HEK293 (cell line): ENCODE measurements around the gene FGF19.

Experiments used
- MZF1 ChIP-seq: fragments of 450-650 bp; formaldehyde crosslinking; IDR thresholded peaks from 2 replicates; pipeline ENCODE4 v1.5.1; 2017; ENCODE audit warnings: missing biosample characterization, missing genetic modification characterization, borderline replicate concordance
- TF ChIP-seq, protein P1 (sequence below): fragments of 450-650 bp; formaldehyde crosslinking; IDR thresholded peaks from 2 replicates; pipeline ENCODE4 v1.5.1; 2016; ENCODE audit warnings: missing biosample characterization, missing genetic modification characterization
- TF ChIP-seq, protein P2 (sequence below): fragments of 450-650 bp; formaldehyde crosslinking; IDR thresholded peaks from 2 replicates; pipeline ENCODE4 v1.5.1; 2017; ENCODE audit warnings: missing biosample characterization, mild to moderate bottlenecking, missing genetic modification characterization, moderate library complexity

DNA sequence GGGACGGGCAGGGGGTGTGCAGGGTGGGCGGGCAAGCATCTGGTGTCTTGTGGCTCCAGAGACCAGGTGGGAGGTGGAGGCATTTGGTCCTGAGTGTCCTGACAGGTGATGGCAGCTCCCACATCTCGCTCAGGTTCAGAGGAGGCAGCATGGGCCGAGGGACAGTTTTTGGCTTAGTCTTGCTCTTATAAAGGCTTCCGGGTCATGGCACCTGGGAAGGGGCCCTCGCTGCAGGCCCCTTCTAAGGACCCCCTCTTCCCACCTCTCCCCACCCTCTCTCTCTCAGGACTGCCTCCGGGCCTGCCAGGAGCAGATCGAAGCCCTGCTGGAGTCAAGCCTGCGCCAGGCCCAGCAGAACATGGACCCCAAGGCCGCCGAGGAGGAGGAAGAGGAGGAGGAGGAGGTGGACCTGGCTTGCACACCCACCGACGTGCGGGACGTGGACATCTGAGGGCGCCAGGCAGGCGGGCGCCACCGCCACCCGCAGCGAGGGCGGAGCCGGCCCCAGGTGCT, 52.9 kb downstream of the FGF19 start:
- TF ChIP-seq, protein P1, sequence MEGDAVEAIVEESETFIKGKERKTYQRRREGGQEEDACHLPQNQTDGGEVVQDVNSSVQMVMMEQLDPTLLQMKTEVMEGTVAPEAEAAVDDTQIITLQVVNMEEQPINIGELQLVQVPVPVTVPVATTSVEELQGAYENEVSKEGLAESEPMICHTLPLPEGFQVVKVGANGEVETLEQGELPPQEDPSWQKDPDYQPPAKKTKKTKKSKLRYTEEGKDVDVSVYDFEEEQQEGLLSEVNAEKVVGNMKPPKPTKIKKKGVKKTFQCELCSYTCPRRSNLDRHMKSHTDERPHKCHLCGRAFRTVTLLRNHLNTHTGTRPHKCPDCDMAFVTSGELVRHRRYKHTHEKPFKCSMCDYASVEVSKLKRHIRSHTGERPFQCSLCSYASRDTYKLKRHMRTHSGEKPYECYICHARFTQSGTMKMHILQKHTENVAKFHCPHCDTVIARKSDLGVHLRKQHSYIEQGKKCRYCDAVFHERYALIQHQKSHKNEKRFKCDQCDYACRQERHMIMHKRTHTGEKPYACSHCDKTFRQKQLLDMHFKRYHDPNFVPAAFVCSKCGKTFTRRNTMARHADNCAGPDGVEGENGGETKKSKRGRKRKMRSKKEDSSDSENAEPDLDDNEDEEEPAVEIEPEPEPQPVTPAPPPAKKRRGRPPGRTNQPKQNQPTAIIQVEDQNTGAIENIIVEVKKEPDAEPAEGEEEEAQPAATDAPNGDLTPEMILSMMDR (tag by site-specific recombination) = no peak
- TF ChIP-seq MZF1 = no peak
- TF ChIP-seq, protein P2, sequence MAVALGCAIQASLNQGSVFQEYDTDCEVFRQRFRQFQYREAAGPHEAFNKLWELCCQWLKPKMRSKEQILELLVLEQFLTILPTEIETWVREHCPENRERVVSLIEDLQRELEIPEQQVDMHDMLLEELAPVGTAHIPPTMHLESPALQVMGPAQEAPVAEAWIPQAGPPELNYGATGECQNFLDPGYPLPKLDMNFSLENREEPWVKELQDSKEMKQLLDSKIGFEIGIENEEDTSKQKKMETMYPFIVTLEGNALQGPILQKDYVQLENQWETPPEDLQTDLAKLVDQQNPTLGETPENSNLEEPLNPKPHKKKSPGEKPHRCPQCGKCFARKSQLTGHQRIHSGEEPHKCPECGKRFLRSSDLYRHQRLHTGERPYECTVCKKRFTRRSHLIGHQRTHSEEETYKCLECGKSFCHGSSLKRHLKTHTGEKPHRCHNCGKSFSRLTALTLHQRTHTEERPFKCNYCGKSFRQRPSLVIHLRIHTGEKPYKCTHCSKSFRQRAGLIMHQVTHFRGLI (tag by site-specific recombination) = no peak
